Upper lobe of left lung (tissue), 6 donors: ENCODE measurements around the gene RPA1. TPM values are rescaled to one million over a fixed set of nuclear protein-coding genes. Genes with fewer than 3 reads are reported as not detected.

Experiments
- ATAC-seq, 2 donors: fragments of 200-7000 bp; cut with Tn5 transposase; one replicate each; pipeline ENCODE4 v1.9.1; 2022; ENCODE audit warnings: mild to moderate bottlenecking in 2 of 2, moderate library complexity in 2 of 2; ENCODE audit not compliant: low FRiP score in 2 of 2
- DNase-seq, 2 donors: peaks; one replicate each; pipeline ENCODE4 v3.0.0-alpha.2; 2019 to 2020
- H3K27ac ChIP-seq, 4 donors: fragments of 200-600 bp; sonication (generic); one replicate each; pipeline ENCODE4 v1.5.1; 2016 to 2019
- H3K27me3 ChIP-seq, 4 donors: fragments of 200-600 bp; sonication (generic); one replicate each; pipeline ENCODE4 v1.5.1; 2017 to 2019
- H3K36me3 ChIP-seq, 4 donors: fragments of 200-600 bp; sonication (generic); one replicate each; pipeline ENCODE4 v1.5.1; 2016 to 2019
- H3K4me1 ChIP-seq, 4 donors: fragments of 200-600 bp; sonication (generic); one replicate each; pipeline ENCODE4 v1.5.1; 2018 to 2019
- H3K4me3 ChIP-seq, 4 donors: fragments of 200-600 bp; sonication (generic); one replicate each; pipeline ENCODE4 v1.5.1; 2017 to 2019; ENCODE audit warnings: mild to moderate bottlenecking in 2 of 4, moderate library complexity in 1 of 4
- H3K9me3 ChIP-seq, 4 donors: fragments of 200-600 bp; sonication (generic); one replicate each; pipeline ENCODE4 v1.5.1; 2018 to 2019
- CTCF ChIP-seq, 6 experiments: fragments of 450-650 bp in 4 of 6; fragments of 200-600 bp in 2 of 6; sonication (generic) in 2 of 6; IDR thresholded peaks; one replicate each; pipeline ENCODE4 v1.5.1; 2016 to 2019; ENCODE audit warnings: antibody characterized with exemption in 6 of 6
- EP300 ChIP-seq, 4 donors: sonication (generic); formaldehyde crosslinking; IDR thresholded peaks; one replicate each; pipeline ENCODE4 v1.5.1; 2017; ENCODE audit warnings: antibody characterized with exemption in 4 of 4, control low read depth in 2 of 4
- POLR2A ChIP-seq, 4 donors: fragments of 450-650 bp; IDR thresholded peaks; one replicate each; pipeline ENCODE4 v1.5.1; 2016 to 2017; ENCODE audit warnings: antibody characterized with exemption in 4 of 4, mild to moderate bottlenecking in 2 of 4
- POLR2AphosphoS5 ChIP-seq, 2 donors: sonication (generic); formaldehyde crosslinking; IDR thresholded peaks; one replicate each; pipeline ENCODE4 v1.5.1; 2017; ENCODE audit warnings: antibody characterized with exemption in 2 of 2
- WGBS, 2 donors: methylation state at CpG; one replicate each; pipeline ENCODE4 v1.1.5; 2017 to 2018; 5-methylcytosine and 5-hydroxymethylcytosine counted together
- total RNA-seq, 6 donors: library from RNA; depleted of rRNA in 4 of 6; stranded (reverse); fragments of >200 nt in 4 of 6; gene quantifications; one replicate each; pipeline versions ENCODE4 v1.1.0 to v1.2.1, GENCODE V29; 2016 to 2021
- donor health status: DM: no; HTN: no; CAD: no; lungs with moderate emphysema.
- donor health status: DM: no; HTN: yes; CAD: no; lungs with severe emphysema.

RPA1 gene
- total RNA-seq, 6 donors from 2014 or later, result 14.1 to 82.3 (median 24.8) TPM

GRCh38 chr17:1909985-1910384 is 80.2 kb downstream of the RPA1 start:
- Histone ChIP-seq H3K27ac (no peak overlapping the region), H3K4me1 (peaks cover 9 to 11% (median 11%) of the 10 kb centered on the region in 4 donors), H3K27me3 (peaks cover 0 to 29% (median 8%) of the 10 kb centered on the region in 4 donors), H3K9me3 (no peaks in the 10 kb centered on the region), H3K4me3 (no peak overlapping the region), H3K36me3 (no peaks in the 10 kb centered on the region)
- ATAC-seq (no peak), DNase-seq (no peak)
- WGBS, 2 donors, result 62 to 81% methylated on average over 3 of the region's 3 CpGs
- TF ChIP-seq CTCF (IDR thresholded peaks at IDR 0.05) (no peak), POLR2A (IDR thresholded peaks at IDR 0.05) (no peak), EP300 (IDR thresholded peaks at IDR 0.05) (no peak), POLR2AphosphoS5 (IDR thresholded peaks at IDR 0.05) (no peak)

GRCh38 chr17:1912146-1912545 is 82.3 kb downstream of the RPA1 start:
- H3K27me3 ChIP-seq, result peaks cover 0 to 23% (median 8%) of the 10 kb centered on the region in 4 donors
- no peak for DNase-seq
- peaks cover 9 to 11% (median 11%) of the 10 kb centered on the region in 4 donors for H3K4me1 ChIP-seq
- WGBS, 2 donors, result 50 to 64% methylated on average over 7 of the region's 7 CpGs
- no peaks in the 10 kb centered on the region for H3K9me3 ChIP-seq
- H3K4me3 ChIP-seq, result no peak overlapping the region
- ATAC-seq, result no peak
- TF ChIP-seq POLR2A (IDR thresholded peaks at IDR 0.05) (no peak), CTCF (IDR thresholded peaks at IDR 0.05) (no peak), POLR2AphosphoS5 (IDR thresholded peaks at IDR 0.05) (no peak), EP300 (IDR thresholded peaks at IDR 0.05) (no peak)
- H3K27ac ChIP-seq, result no peak overlapping the region
- no peaks in the 10 kb centered on the region for H3K36me3 ChIP-seq

DNA sequence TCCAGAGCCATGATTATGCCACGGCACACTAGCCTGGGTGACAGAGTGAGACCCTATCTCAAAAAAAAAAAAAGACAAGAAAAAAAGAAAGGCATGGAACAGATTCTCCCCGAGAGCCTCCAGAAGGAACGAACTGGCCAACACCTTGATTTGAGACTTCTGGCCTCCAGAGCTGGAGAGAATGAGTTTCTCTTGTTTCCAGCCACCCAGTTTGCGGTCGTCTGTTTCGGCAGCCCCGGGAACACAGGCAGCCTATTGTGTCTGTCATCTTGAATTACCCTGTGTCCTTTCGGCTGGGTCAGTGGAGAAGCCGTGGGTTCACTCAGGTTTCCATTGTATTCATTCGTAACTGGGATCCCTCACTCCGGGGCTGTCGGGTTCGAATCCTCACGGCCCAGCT is 83.9 kb downstream of the RPA1 start:
- 87% methylated on average over 13 to 14 of the region's 14 CpGs for WGBS, 2 donors
- Histone ChIP-seq H3K4me1 (peaks cover under 1 to 2% (median under 1%) of the 10 kb centered on the region in 4 donors), H3K4me3 (no peak overlapping the region), H3K36me3 (no peaks in the 10 kb centered on the region), H3K9me3 (no peaks in the 10 kb centered on the region), H3K27me3 (peaks cover 0 to 7% (median 0%) of the 10 kb centered on the region in 4 donors), H3K27ac (no peak overlapping the region)
- DNase-seq, result no peak
- TF ChIP-seq EP300 (IDR thresholded peaks at IDR 0.05) (no peak), POLR2AphosphoS5 (IDR thresholded peaks at IDR 0.05) (no peak), POLR2A (IDR thresholded peaks at IDR 0.05) (no peak)
- no peak for ATAC-seq

GRCh38 chr17:1914661-1915083 is 84.9 kb downstream of the RPA1 start:
- Histone ChIP-seq H3K4me1 (no peaks in the 10 kb centered on the region), H3K27me3 (peaks cover 0 to 6% (median 0%) of the 10 kb centered on the region in 4 donors), H3K9me3 (no peaks in the 10 kb centered on the region), H3K4me3 (no peak overlapping the region), H3K27ac (no peak overlapping the region), H3K36me3 (no peaks in the 10 kb centered on the region)
- 29 to 50% methylated on average over 4 to 8 of the region's 8 CpGs for WGBS, 2 donors
- no peak for ATAC-seq
- no peak for DNase-seq
- TF ChIP-seq CTCF (IDR thresholded peaks at IDR 0.05) (no peak), POLR2A (IDR thresholded peaks at IDR 0.05) (no peak), POLR2AphosphoS5 (IDR thresholded peaks at IDR 0.05) (no peak), EP300 (IDR thresholded peaks at IDR 0.05) (no peak)

DNA sequence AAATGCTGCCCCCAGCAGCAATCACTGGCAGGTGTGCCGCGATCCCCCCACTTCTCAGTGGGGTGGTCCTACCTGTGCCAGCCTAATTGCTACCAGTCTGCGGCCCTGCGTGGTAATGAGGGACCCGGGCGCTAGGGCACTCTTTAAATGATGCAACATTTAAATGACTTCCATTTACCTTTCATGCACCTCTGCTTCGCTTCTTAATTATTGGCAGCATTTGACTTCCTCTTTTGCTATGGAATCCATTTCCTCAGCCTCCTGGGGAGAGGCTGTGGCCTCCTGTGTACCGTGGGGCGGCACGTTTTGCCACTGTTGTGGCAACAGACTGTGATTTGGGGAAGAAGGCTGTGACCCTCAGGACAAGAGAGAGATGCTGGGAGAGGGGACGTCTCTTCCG is 86.1 kb downstream of the RPA1 start:
- no peaks in the 10 kb centered on the region for H3K36me3 ChIP-seq
- ATAC-seq (no peak), DNase-seq (no peak)
- H3K9me3 ChIP-seq, result no peaks in the 10 kb centered on the region
- no peak overlapping the region for H3K4me3 ChIP-seq
- H3K27me3 ChIP-seq, result peaks cover 0 to 2% (median 0%) of the 10 kb centered on the region in 4 donors
- WGBS, 2 donors, result 43 to 58% methylated on average over 12 of the region's 12 CpGs
- TF ChIP-seq CTCF (IDR thresholded peaks at IDR 0.05), result no peak
- TF ChIP-seq POLR2AphosphoS5 (IDR thresholded peaks at IDR 0.05), result no peak
- TF ChIP-seq POLR2A (IDR thresholded peaks at IDR 0.05), result no peak
- TF ChIP-seq EP300 (IDR thresholded peaks at IDR 0.05), result no peak
- H3K4me1 ChIP-seq, result no peaks in the 10 kb centered on the region
- no peak overlapping the region for H3K27ac ChIP-seq
